ENCODE data around the gene INPP4B. TPM values are rescaled to one million over a fixed set of nuclear protein-coding genes. Genes with fewer than 3 reads are reported as not detected.

Gene INPP4B
- total and polyA plus RNA-seq, 7 donors, result 1.5 to 16.8 (median 9.5) TPM

DNA sequence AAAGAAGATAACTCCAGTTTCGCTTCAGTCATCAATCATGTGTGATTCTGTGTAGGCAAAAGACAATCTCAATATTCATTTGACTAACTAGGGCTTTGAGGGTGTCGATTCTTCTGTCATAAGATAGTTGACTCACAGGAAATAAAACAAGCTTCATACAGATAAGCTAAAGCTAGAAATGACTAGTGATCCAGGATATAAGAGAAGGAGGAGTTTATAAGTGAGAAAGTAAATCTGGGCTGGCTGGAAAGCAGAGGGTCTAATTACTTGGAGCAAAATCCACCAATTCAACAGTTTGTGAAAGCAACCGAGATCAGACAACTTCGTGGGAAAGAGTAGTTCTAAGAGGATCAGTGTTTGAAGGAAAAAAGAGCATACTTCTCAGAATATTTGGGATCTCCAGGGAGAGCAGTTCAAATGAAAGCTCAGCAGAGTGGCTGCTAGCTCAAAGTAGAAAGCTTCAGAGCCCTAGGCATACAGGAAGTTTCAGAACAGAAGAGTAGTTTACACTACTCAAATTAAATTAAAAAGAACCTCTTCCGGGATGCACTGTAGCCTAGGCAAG, 429.3 kb downstream of the INPP4B start:
- DNase-seq (no peak), ATAC-seq (no peak)
- intact Hi-C loops (cut with DNase I), result no loop called here
- TF ChIP-seq, protein P1, sequence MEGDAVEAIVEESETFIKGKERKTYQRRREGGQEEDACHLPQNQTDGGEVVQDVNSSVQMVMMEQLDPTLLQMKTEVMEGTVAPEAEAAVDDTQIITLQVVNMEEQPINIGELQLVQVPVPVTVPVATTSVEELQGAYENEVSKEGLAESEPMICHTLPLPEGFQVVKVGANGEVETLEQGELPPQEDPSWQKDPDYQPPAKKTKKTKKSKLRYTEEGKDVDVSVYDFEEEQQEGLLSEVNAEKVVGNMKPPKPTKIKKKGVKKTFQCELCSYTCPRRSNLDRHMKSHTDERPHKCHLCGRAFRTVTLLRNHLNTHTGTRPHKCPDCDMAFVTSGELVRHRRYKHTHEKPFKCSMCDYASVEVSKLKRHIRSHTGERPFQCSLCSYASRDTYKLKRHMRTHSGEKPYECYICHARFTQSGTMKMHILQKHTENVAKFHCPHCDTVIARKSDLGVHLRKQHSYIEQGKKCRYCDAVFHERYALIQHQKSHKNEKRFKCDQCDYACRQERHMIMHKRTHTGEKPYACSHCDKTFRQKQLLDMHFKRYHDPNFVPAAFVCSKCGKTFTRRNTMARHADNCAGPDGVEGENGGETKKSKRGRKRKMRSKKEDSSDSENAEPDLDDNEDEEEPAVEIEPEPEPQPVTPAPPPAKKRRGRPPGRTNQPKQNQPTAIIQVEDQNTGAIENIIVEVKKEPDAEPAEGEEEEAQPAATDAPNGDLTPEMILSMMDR (IDR thresholded peaks at IDR 0.05), result no peak
- peaks cover 3% of the 10 kb centered on the region for H3K4me1 ChIP-seq
- no peaks in the 10 kb centered on the region for H3K27me3 ChIP-seq (ENCODE audit: insufficient read depth in 3 of 3, low read length in 2 of 3)
- no peaks in the 10 kb centered on the region for H3K36me3 ChIP-seq (ENCODE audit: insufficient read depth in 1 of 2, low read depth in 1 of 2)
- no peak overlapping the region for H3K4me3 ChIP-seq
- H3K9me3 ChIP-seq, result no peaks in the 10 kb centered on the region
- no peak overlapping the region for H3K27ac ChIP-seq
- WGBS, 3 donors, result 58 to 62% (median 61%) methylated on average over 5 of the region's 5 CpGs

DNA sequence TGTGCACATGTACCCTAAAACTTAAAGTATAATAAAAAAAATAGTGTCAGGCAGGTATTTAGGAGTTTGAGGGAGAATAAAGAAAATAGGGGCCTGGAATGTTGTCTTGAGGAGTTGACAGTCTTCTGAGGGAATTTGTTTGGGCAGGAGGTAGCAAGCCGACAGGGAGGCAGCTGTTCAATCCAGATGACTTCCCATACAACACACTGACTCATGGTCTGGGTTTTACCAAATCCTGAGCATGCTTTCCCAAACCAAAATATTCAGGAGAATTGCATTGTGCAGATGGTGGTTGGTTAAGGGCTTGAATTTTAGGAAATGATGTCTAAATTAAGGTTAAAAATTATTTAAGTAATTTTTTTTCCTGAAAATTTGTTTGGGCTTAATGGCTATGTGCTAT, 430.0 kb downstream of the INPP4B start:
- intact Hi-C loops (cut with DNase I), result no loop called here
- ATAC-seq (no peak), DNase-seq (no peak)
- Histone ChIP-seq H3K27me3 (ENCODE audit: insufficient read depth in 3 of 3, low read length in 2 of 3) (no peaks in the 10 kb centered on the region), H3K4me3 (no peak overlapping the region), H3K36me3 (ENCODE audit: insufficient read depth in 1 of 2, low read depth in 1 of 2) (no peaks in the 10 kb centered on the region), H3K4me1 (peaks cover 3% of the 10 kb centered on the region), H3K9me3 (no peaks in the 10 kb centered on the region), H3K27ac (no peak overlapping the region)
- 36 to 73% (median 48%) methylated on average over 1 of the region's 1 CpG for WGBS, 3 donors
- TF ChIP-seq, protein P1 (IDR thresholded peaks at IDR 0.05), result no peak

DNA sequence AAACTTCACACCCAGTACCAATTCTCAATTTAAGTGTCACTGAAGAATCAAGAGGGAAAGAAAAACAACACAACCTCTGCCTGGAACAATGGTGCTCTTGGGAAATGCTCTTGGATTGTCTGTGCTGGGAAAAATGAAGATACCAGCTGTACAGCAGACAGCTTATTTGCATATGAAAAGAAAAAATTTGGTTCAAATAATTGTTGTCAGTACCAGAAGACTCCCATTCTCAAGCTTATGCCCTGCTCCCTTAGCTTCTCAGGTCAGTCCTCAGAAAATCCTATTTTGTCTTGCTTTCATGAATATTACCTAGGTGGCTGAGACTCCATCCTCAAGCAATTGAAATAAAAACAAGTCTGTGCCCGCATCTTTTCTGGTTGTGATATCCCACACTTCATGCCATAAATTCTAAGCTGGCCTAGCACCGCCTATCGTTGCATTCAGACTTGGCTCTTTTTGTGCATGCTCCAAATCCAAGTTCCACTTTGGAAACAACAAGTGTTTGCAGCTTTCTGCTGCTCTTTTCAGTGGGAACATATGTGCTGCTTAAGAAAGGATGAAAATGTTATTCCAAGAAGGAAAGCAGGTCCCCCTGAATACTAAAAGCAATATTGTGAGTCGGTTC, 431.6 kb downstream of the INPP4B start:
- DNase-seq (no peak), ATAC-seq (no peak)
- Histone ChIP-seq H3K9me3 (no peaks in the 10 kb centered on the region), H3K4me1 (peaks cover 3% of the 10 kb centered on the region), H3K36me3 (ENCODE audit: insufficient read depth in 1 of 2, low read depth in 1 of 2) (no peaks in the 10 kb centered on the region), H3K4me3 (no peak overlapping the region), H3K27ac (no peak overlapping the region), H3K27me3 (ENCODE audit: insufficient read depth in 3 of 3, low read length in 2 of 3) (no peaks in the 10 kb centered on the region)
- TF ChIP-seq, protein P1 (IDR thresholded peaks at IDR 0.05), result no peak
- 33 to 45% (median 34%) methylated on average over 4 of the region's 4 CpGs for WGBS, 3 donors
- intact Hi-C loops (cut with DNase I), result no loop called here

DNA sequence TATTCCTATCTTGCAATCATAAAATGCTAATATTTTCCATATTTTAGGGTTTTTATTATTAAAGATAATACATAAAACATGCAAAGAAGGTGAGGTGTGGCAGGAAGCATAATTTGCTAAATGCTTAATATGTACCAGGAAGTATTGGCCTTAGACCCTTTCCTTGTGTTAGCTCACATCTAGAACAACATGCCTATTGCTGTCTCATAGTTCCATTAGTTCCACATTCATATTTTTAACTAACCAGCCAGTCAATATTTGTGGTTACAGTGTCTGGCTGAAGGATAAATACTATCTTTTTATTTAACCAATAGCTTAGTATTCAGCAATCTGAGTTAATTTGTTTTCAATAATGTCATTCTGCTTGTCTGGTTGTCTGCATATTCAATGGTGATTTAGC, 432.6 kb downstream of the INPP4B start:
- ATAC-seq (no peak), DNase-seq (no peak)
- no peaks in the 10 kb centered on the region for H3K36me3 ChIP-seq (ENCODE audit: insufficient read depth in 1 of 2, low read depth in 1 of 2)
- TF ChIP-seq, protein P1 (IDR thresholded peaks at IDR 0.05), result no peak
- peaks cover 3% of the 10 kb centered on the region for H3K4me1 ChIP-seq
- no peak overlapping the region for H3K4me3 ChIP-seq
- intact Hi-C loops (cut with DNase I), result no loop called here
- H3K27me3 ChIP-seq (ENCODE audit: insufficient read depth in 3 of 3, low read length in 2 of 3), result no peaks in the 10 kb centered on the region
- no peak overlapping the region for H3K27ac ChIP-seq
- H3K9me3 ChIP-seq, result no peaks in the 10 kb centered on the region

DNA sequence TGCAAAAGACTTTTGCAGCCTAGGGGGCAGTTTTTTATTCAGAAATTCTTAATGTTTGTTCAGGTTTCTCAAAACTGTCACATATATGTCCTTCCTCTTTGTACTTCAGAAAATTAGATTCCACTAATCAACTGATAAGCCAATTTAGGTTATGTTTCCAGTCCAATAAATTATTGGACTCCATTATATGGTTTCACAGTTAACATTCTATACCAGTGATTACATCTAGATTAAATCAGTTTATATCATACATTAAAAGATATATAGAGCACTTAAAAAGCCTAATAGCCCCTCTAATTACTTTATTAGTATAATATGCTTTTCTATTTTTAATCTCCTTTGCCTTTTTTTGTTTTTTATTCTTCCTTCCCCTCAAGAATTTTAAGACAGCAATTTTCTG, 434.1 kb downstream of the INPP4B start:
- intact Hi-C loops (cut with DNase I), result no loop called here
- ATAC-seq, result no peak
- Histone ChIP-seq H3K4me1 (peaks cover 13% of the 10 kb centered on the region), H3K36me3 (ENCODE audit: insufficient read depth in 1 of 2, low read depth in 1 of 2) (no peaks in the 10 kb centered on the region), H3K27me3 (ENCODE audit: insufficient read depth in 3 of 3, low read length in 2 of 3) (no peaks in the 10 kb centered on the region), H3K27ac (no peak overlapping the region), H3K9me3 (no peaks in the 10 kb centered on the region), H3K4me3 (no peak overlapping the region)
- DNase-seq, result no peak
- TF ChIP-seq, protein P1 (IDR thresholded peaks at IDR 0.05), result no peak

Data from psoas muscle (tissue), 8 donors.